ENCODE data around the gene CAAP1. TPM values are rescaled to one million over a fixed set of nuclear protein-coding genes. Genes with fewer than 3 reads are reported as not detected.

The CAAP1 gene
- total and polyA plus RNA-seq, 10 of the 15 experiments (the other 5 are each of a cell fraction or from before 2014, with no cell fraction given): 11.0 to 27.5 (median 20.5) TPM

DNA sequence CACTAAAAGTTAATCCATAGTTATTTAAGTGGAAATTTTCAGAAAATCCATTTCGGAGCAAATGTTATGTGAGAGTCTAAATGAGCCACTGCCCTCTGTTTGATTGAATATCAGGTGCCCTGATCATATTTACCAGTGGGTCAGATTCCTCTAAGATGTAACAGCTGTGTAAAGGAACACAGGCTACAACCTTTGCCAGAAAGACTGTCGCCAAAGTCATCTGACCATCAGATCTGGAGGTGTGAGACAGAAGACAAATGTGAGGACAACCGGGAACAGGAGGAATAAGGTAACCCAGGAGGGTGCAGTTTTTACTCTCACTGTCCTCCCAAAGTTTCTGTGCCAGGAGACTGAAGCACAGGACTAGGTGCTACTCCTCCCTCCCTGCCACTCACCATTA is 90.8 kb downstream of the CAAP1 start:
- Histone ChIP-seq H4K20me1 (ENCODE audit: control insufficient read depth, insufficient read depth) (no peaks in the 10 kb centered on the region), H3K4me3 (no peak overlapping the region), H3K9me3 (replicated peaks; ENCODE audit: control insufficient read depth, insufficient read depth, low read length) (no peaks in the 10 kb centered on the region), H3K36me3 (ENCODE audit: control insufficient read depth in 2 of 2, insufficient read depth in 2 of 2, low read length in 1 of 2) (no peaks in the 10 kb centered on the region), H2AFZ (ENCODE audit: control insufficient read depth, low read depth, low read length) (no peak overlapping the region), H3K9ac (ENCODE audit: control insufficient read depth, insufficient read depth, low read length) (no peak overlapping the region), H3K4me2 (ENCODE audit: control insufficient read depth, insufficient read depth) (no peak overlapping the region), H3K4me1 (ENCODE audit: control insufficient read depth, insufficient read depth, low read length) (no peaks in the 10 kb centered on the region), H3K27ac (ENCODE audit: control insufficient read depth, insufficient read depth) (no peak overlapping the region), H3K79me2 (ENCODE audit: control insufficient read depth, insufficient read depth, low read length) (no peaks in the 10 kb centered on the region), H3K27me3 (replicated peaks in 1 of 2; ENCODE audit: control insufficient read depth in 2 of 2, insufficient read depth in 2 of 2, low read length in 1 of 2) (no peaks in the 10 kb centered on the region)
- FAIRE-seq (no peak), ATAC-seq (no peak), DNase-seq (ENCODE audit: low read depth, low spot score) (no peak)
- CTCF ChIA-PET: interaction anchor here (1.6 kb wide), 1 partner anchor 9 kb away, joined by 6 read pairs; no protein-coding TSS in a partner anchor
- BruUV-seq (replicated peaks): no TSS peak
- SMC1A ChIA-PET (ENCODE audit: uncharacterized antibody, unreplicated experiment): no interaction called here
- RAD21 ChIA-PET (ENCODE audit: unreplicated experiment): no interaction called here
- intact Hi-C loops (cut with micrococcal nuclease; ENCODE audit: unreplicated experiment): no loop called here
- WGBS (ENCODE audit: insufficient coverage, insufficient replicate concordance, low lambda C conversion rate, missing lambda C conversion rate): 20% methylated on average over 3 of the region's 3 CpGs
- POLR2A ChIA-PET: no interaction called here
- no peak for TF ChIP-seq NR2C1 (IDR thresholded peaks at IDR 0.05)
- TF ChIP-seq SMAD1 (IDR thresholded peaks at IDR 0.05; ENCODE audit: low read depth, partially characterized antibody): no peak
- TF ChIP-seq TCF12 (IDR thresholded peaks at IDR 0.05; ENCODE audit: low read depth, low read length): no peak
- no peak for TF ChIP-seq STAT1 (conservative IDR thresholded peaks at IDR 0.05)
- no peak for TF ChIP-seq KLF5 (IDR thresholded peaks at IDR 0.05; ENCODE audit: partially characterized antibody)
- TF ChIP-seq SIN3A (IDR thresholded peaks at IDR 0.05; ENCODE audit: low read depth, low read length): no peak
- TF ChIP-seq, protein P1, sequence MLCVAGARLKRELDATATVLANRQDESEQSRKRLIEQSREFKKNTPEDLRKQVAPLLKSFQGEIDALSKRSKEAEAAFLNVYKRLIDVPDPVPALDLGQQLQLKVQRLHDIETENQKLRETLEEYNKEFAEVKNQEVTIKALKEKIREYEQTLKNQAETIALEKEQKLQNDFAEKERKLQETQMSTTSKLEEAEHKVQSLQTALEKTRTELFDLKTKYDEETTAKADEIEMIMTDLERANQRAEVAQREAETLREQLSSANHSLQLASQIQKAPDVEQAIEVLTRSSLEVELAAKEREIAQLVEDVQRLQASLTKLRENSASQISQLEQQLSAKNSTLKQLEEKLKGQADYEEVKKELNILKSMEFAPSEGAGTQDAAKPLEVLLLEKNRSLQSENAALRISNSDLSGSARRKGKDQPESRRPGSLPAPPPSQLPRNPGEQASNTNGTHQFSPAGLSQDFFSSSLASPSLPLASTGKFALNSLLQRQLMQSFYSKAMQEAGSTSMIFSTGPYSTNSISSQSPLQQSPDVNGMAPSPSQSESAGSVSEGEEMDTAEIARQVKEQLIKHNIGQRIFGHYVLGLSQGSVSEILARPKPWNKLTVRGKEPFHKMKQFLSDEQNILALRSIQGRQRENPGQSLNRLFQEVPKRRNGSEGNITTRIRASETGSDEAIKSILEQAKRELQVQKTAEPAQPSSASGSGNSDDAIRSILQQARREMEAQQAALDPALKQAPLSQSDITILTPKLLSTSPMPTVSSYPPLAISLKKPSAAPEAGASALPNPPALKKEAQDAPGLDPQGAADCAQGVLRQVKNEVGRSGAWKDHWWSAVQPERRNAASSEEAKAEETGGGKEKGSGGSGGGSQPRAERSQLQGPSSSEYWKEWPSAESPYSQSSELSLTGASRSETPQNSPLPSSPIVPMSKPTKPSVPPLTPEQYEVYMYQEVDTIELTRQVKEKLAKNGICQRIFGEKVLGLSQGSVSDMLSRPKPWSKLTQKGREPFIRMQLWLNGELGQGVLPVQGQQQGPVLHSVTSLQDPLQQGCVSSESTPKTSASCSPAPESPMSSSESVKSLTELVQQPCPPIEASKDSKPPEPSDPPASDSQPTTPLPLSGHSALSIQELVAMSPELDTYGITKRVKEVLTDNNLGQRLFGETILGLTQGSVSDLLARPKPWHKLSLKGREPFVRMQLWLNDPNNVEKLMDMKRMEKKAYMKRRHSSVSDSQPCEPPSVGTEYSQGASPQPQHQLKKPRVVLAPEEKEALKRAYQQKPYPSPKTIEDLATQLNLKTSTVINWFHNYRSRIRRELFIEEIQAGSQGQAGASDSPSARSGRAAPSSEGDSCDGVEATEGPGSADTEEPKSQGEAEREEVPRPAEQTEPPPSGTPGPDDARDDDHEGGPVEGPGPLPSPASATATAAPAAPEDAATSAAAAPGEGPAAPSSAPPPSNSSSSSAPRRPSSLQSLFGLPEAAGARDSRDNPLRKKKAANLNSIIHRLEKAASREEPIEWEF (IDR thresholded peaks at IDR 0.05; ENCODE audit: insufficient replicate concordance, low read depth, low read length): no peak
- TF ChIP-seq ZNF274 (IDR thresholded peaks at IDR 0.05; ENCODE audit: insufficient read depth, insufficient read length): no peak
- TF ChIP-seq RFX5 (IDR thresholded peaks at IDR 0.05; ENCODE audit: low read depth, low read length): no peak
- TF ChIP-seq RUNX3 (IDR thresholded peaks at IDR 0.05; ENCODE audit: low read length): no peak
- TF ChIP-seq CBX3 (IDR thresholded peaks at IDR 0.05; ENCODE audit: borderline replicate concordance, low read depth): no peak
- TF ChIP-seq NFXL1 (IDR thresholded peaks at IDR 0.05; ENCODE audit: borderline replicate concordance): no peak
- no peak for TF ChIP-seq IKZF2 (IDR thresholded peaks at IDR 0.05)
- no peak for TF ChIP-seq STAT3 (IDR thresholded peaks at IDR 0.05; ENCODE audit: low read depth, low read length)
- TF ChIP-seq, protein P2, sequence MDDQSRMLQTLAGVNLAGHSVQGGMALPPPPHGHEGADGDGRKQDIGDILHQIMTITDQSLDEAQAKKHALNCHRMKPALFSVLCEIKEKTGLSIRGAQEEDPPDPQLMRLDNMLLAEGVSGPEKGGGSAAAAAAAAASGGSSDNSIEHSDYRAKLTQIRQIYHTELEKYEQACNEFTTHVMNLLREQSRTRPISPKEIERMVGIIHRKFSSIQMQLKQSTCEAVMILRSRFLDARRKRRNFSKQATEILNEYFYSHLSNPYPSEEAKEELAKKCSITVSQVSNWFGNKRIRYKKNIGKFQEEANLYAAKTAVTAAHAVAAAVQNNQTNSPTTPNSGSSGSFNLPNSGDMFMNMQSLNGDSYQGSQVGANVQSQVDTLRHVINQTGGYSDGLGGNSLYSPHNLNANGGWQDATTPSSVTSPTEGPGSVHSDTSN (IDR thresholded peaks at IDR 0.05; ENCODE audit: insufficient replicate concordance, low read depth, low read length): no peak
- no peak for TF ChIP-seq CREM (IDR thresholded peaks at IDR 0.05; ENCODE audit: low read depth)
- no peak for TF ChIP-seq EED (IDR thresholded peaks at IDR 0.05; ENCODE audit: low read depth)
- in situ Hi-C loops (cut with MboI): no loop called here
